CD4-positive, alpha-beta T cell (primary cell): ENCODE measurements around the gene NELFB. TPM values are rescaled to one million over a fixed set of nuclear protein-coding genes. Genes with fewer than 3 reads are reported as not detected.

Experiments
- ATAC-seq: fragments of 200-7000 bp; cut with Tn5 transposase; one replicate; pipeline ENCODE4 v1.10.0; 2022; ENCODE audit warnings: mild to moderate bottlenecking; ENCODE audit not compliant: poor library complexity
- CTCF ChIA-PET: fragments of 350-600 bp; sonication (Branson Sonifier 250); formaldehyde crosslinking; loops from one replicate; lab custom pipeline; 2021; ENCODE audit warnings: antibody characterized with exemption, inconsistent platforms; lab: Charles Lee
- POLR2A ChIA-PET: fragments of 350-600 bp; sonication (Branson Sonifier 250); formaldehyde crosslinking; loops from one replicate; lab custom pipeline; 2021; ENCODE audit warnings: antibody characterized with exemption, inconsistent platforms; lab: Charles Lee
- DNase-seq, 14 experiments: peaks; one replicate each; pipeline ENCODE4 v3.0.0-alpha.2; 2013 to 2020; ENCODE audit warnings: mixed read lengths in 2 of 14
- H3K27ac ChIP-seq, 2 donors: one replicate each; pipeline versions ENCODE4 v1.5.1 to v1.7.0; 2013; ENCODE audit warnings: low read length in 2 of 2, low read depth in 1 of 2, mild to moderate bottlenecking in 1 of 2
- H3K27me3 ChIP-seq, 2 experiments: 1 replicate in 1 of 2; 2 replicates in 1 of 2; pipeline versions ENCODE4 v1.6.1 to v1.7.0; 2013; ENCODE audit warnings: low read length in 2 of 2, control low read depth in 1 of 2, mild to moderate bottlenecking in 1 of 2, moderate library complexity in 1 of 2; ENCODE audit not compliant: insufficient read depth in 2 of 2, control insufficient read depth in 1 of 2
- H3K36me3 ChIP-seq: one replicate; pipeline ENCODE4 v1.6.1; 2013; ENCODE audit warnings: low read length, control low read depth; ENCODE audit not compliant: insufficient read depth
- H3K4me1 ChIP-seq: one replicate; pipeline ENCODE4 v1.6.1; 2013; ENCODE audit warnings: low read length, control low read depth; ENCODE audit not compliant: insufficient read depth
- H3K4me3 ChIP-seq: one replicate; pipeline ENCODE4 v1.5.1; 2013; ENCODE audit warnings: mild to moderate bottlenecking, low read length, moderate library complexity
- H3K9me3 ChIP-seq, 2 experiments: 1 replicate in 1 of 2; 2 replicates in 1 of 2; pipeline versions ENCODE4 v1.6.1 to v1.7.0; 2013; ENCODE audit warnings: low read length in 2 of 2, mild to moderate bottlenecking in 2 of 2, control low read depth in 1 of 2, moderate library complexity in 1 of 2; ENCODE audit not compliant: control insufficient read depth in 1 of 2, insufficient read depth in 1 of 2
- H3K27ac Mint-ChIP-seq: one replicate; pipeline ENCODE4 v1.8.0; 2020; ENCODE audit warnings: mixed read lengths
- H3K27me3 Mint-ChIP-seq: one replicate; pipeline ENCODE4 v1.8.0; 2021; ENCODE audit warnings: mixed read lengths
- H3K36me3 Mint-ChIP-seq: one replicate; pipeline ENCODE4 v1.8.0; 2021; ENCODE audit warnings: low read depth, mixed read lengths
- H3K4me1 Mint-ChIP-seq: one replicate; pipeline ENCODE4 v1.8.0; 2021; ENCODE audit warnings: low read depth, mixed read lengths
- H3K4me3 Mint-ChIP-seq: one replicate; pipeline ENCODE4 v1.8.0; 2020; ENCODE audit warnings: mild to moderate bottlenecking, mixed read lengths
- H3K9me3 Mint-ChIP-seq: one replicate; pipeline ENCODE4 v1.8.0; 2020; ENCODE audit warnings: mixed read lengths
- intact Hi-C, 2 experiments: fragments of 100-400 bp; cut with DNase I in 1 of 2; cut with micrococcal nuclease in 1 of 2; formaldehyde crosslinking; loops; one replicate each; pipeline versions ENCODE4 v1.15.1 to v1.9.0; 2023 to 2025; cut with DNase I, micrococcal nuclease
- total RNA-seq, 174 experiments: library from RNA in 2 of 174; stranded (reverse) in 2 of 174; gene quantifications; one replicate each; pipeline ENCODE4 v1.2.3 and lab custom pipeline; 2021 to 2026
- TF ChIP-seq, protein P1 (sequence below): fragments of 200-600 bp; IDR thresholded peaks from one replicate; pipeline ENCODE4 v1.8.0; 2022; ENCODE audit warnings: antibody characterized with exemption, mild to moderate bottlenecking

NELFB gene
- total RNA-seq, 2 experiments from 2014 or later: 20.7 to 21.2 TPM

DNA sequence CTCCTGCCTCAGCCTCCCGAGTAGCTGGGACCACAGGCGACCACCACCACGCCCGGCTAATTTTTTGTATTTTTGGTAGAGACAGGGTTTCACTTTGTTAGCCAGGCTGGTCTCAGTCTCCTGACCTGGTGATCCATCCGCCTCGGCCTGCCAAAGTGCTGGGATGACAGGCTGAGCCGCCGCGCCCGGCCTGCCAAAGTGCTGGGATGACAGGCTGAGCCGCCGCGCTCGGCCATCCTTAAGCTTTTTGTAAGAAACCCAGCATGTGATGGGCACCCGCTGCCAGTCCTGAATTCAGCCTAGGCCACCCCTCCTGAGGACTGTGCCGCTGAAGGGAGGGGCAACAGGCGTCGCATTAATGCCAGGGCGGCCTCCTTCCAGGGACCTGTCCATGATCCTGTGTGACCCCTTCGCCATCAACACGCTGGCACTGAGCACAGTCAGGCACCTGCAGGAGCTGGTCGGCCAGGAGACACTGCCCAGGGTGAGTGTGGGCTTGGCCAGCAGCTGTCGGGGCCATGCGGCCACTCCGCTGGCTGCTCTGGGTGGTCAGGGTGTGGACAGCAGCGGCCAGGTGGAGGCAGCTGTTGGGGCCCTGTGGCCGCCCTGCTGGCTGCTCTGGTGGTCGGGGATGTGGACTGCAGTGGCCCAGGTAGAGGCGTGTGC, 10.5 kb downstream of the NELFB start:
- Histone ChIP-seq H3K9me3 (no peaks in the 10 kb centered on the region), H3K4me3 (no peak overlapping the region), H3K27ac (no peak overlapping the region), H3K4me1 (no peaks in the 10 kb centered on the region), H3K27me3 (no peaks in the 10 kb centered on the region), H3K36me3 (peaks cover 52% of the 10 kb centered on the region)
- Mint-ChIP-seq H3K27ac (no peak overlapping the region), H3K27me3 (no peaks in the 10 kb centered on the region), H3K9me3 (no peaks in the 10 kb centered on the region), H3K4me1 (no peaks in the 10 kb centered on the region), H3K36me3 (peaks cover 48% of the 10 kb centered on the region), H3K4me3 (no peak overlapping the region)
- DNase-seq (peak in 1 of 14 experiments; percentile 19), ATAC-seq (no peak)
- ChIA-PET POLR2A (interaction anchor here (0.7 to 1.3 kb wide), 2 partner anchors 10 to 12 kb away, joined by 4 to 6 read pairs; partner anchors contain the start of genes NELFB and TOR4A), CTCF (no interaction called here)
- TF ChIP-seq, protein P1, sequence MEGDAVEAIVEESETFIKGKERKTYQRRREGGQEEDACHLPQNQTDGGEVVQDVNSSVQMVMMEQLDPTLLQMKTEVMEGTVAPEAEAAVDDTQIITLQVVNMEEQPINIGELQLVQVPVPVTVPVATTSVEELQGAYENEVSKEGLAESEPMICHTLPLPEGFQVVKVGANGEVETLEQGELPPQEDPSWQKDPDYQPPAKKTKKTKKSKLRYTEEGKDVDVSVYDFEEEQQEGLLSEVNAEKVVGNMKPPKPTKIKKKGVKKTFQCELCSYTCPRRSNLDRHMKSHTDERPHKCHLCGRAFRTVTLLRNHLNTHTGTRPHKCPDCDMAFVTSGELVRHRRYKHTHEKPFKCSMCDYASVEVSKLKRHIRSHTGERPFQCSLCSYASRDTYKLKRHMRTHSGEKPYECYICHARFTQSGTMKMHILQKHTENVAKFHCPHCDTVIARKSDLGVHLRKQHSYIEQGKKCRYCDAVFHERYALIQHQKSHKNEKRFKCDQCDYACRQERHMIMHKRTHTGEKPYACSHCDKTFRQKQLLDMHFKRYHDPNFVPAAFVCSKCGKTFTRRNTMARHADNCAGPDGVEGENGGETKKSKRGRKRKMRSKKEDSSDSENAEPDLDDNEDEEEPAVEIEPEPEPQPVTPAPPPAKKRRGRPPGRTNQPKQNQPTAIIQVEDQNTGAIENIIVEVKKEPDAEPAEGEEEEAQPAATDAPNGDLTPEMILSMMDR: no peak
- intact Hi-C loops: no loop called here

DNA sequence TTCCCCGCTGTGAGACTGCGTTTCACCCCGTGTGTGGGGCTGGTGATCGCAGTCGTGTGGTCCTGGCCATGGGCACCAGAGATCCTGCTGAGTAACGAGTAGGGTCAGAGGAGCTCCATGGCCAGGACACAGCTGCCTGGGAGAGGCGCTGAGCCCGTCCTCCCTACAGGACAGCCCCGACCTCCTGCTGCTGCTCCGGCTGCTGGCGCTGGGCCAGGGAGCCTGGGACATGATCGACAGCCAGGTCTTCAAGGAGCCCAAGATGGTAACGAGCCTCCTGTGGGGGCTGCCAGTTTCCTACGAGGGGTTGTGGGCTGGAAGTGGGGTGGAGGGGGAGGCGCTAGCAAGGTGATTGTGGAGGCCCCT, 11.0 kb downstream of the NELFB start:
- Mint-ChIP-seq H3K4me1 (peaks cover 2% of the 10 kb centered on the region), H3K27ac (no peak overlapping the region), H3K36me3 (peaks cover 50% of the 10 kb centered on the region), H3K9me3 (no peaks in the 10 kb centered on the region), H3K4me3 (no peak overlapping the region), H3K27me3 (no peaks in the 10 kb centered on the region)
- TF ChIP-seq, protein P1: no peak
- no peak overlapping the region for H3K27ac ChIP-seq
- no peak overlapping the region for H3K4me3 ChIP-seq
- H3K27me3 ChIP-seq: no peaks in the 10 kb centered on the region
- ATAC-seq: no peak
- intact Hi-C loops: no loop called here
- peak in 1 of 14 experiments; percentile 21 for DNase-seq
- H3K9me3 ChIP-seq: no peaks in the 10 kb centered on the region
- peaks cover 52% of the 10 kb centered on the region for H3K36me3 ChIP-seq
- ChIA-PET CTCF (no interaction called here), POLR2A (interaction anchor here (1.3 kb wide), 1 partner anchor 11 kb away, joined by 4 read pairs; the partner anchor contains the start of gene NELFB)
- peaks cover 5% of the 10 kb centered on the region for H3K4me1 ChIP-seq

DNA sequence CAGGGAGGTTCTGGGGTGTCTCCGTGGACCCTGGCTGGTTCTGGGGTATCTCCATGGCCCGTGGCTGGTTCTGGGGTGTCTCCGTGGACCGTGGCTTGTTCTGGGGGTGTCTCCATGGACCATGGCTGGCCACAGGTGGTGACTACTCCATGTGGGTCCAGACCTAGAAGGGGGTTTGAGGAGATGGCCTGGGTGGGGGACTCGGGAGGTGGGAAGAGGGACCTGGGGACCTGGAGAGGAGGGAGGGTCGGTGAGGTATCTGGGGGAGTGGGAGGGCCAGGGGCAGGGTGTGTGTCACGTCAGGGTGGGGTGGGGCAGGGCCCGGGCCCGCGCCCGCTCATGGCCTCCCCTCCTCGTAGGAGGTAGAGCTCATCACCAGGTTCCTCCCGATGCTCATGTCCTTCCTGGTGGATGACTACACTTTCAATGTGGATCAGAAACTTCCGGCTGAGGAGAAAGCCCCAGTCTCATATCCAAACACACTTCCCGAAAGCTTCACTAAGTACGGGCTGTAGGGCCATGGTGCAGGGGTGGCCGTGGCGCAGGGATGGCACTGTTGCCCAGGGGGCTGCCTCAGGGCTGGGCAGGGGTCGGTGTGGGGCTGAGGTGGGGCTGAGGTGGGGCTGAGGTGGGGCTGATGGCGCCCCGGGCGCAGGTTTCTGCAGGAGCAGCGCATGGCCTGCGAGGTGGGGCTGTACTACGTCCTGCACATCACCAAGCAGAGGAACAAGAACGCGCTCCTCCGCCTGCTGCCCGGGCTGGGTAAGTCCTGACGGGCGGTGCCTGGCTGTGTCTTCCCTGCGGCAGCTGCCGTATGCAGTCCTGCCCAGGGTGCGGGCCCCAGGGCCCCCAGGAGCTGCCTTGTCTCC, 11.7 kb downstream of the NELFB start:
- Mint-ChIP-seq H3K36me3 (peaks cover 50% of the 10 kb centered on the region), H3K27me3 (no peaks in the 10 kb centered on the region), H3K4me1 (peaks cover 8% of the 10 kb centered on the region), H3K9me3 (no peaks in the 10 kb centered on the region), H3K27ac (no peak overlapping the region), H3K4me3 (no peak overlapping the region)
- ChIA-PET CTCF (interaction anchor here (0.6 kb wide), 1 partner anchor 13 kb away, joined by 3 read pairs; no protein-coding TSS in a partner anchor), POLR2A (interaction anchor here (1.3 kb wide), 2 partner anchors 11 to 12 kb away, joined by 3 to 4 read pairs; partner anchors contain the start of gene NELFB)
- H3K27ac ChIP-seq: no peak overlapping the region
- H3K4me3 ChIP-seq: no peak overlapping the region
- no peaks in the 10 kb centered on the region for H3K9me3 ChIP-seq
- no peak for ATAC-seq
- peaks cover 52% of the 10 kb centered on the region for H3K36me3 ChIP-seq
- intact Hi-C loops: no loop called here
- H3K27me3 ChIP-seq: no peaks in the 10 kb centered on the region
- TF ChIP-seq, protein P1: no peak
- peaks cover 11% of the 10 kb centered on the region for H3K4me1 ChIP-seq
- no peak for DNase-seq
